Activated gamma-delta T cell (primary cell): ENCODE results near the gene PRPF39.
A peak's percentile ranks its signal among the peaks of the same experiment; 100 is the strongest.

Experiments
- DNase-seq: peaks from one replicate; lab custom pipeline; 2025; lab: John Stamatoyannopoulos, UW

PRPF39 gene

DNA sequence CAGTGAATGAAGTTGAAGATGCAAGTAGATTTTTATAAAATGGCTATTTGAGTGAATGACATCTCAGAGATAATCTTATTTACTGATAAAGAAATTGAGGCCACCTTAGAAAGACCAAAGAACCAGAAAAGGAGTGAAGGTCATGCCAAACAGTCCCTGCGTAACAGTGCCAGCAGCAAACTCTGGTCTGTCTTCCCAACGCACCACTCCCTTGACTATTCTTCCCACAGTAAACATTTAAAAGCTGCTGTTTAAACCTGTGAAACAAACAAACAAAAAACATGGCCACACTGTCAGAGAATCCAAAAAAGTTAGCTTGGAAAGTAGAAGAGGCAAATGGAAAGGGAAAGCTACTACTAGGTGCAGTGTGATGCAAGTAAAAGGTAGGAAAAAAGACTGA is 1.5 kb upstream of the PRPF39 start:
- DNase-seq, result no peak

- no peak for DNase-seq
These were observed 320 bp upstream of the PRPF39 start for GRCh38 chr14:45083617-45083975.

DNA sequence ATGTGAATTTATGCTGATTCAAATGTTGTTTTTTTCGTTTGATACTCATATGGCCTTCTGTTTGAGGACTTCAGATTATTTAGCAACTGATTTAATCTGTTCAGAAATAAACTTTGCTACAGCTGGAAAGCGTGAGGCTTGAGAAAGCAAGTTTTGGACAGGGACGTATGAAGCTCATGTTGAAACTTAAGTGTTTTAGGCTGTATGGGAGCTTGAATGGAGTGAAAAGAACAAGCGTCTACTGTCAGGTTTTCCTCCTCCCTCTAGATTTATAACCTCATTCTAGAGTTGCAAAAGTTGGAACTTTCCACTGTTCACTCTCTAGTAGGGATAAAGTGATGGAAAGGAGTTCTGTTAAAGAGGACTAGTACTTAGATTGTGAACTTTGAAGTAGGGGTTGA is 1.0 kb downstream of the PRPF39 start:
- no peak for DNase-seq

GRCh38 chr14:45089813-45090212 is 5.9 kb downstream of the PRPF39 start:
- no peak for DNase-seq

GRCh38 chr14:45091710-45092109 is 7.8 kb downstream of the PRPF39 start:
- DNase-seq, result no peak

DNA sequence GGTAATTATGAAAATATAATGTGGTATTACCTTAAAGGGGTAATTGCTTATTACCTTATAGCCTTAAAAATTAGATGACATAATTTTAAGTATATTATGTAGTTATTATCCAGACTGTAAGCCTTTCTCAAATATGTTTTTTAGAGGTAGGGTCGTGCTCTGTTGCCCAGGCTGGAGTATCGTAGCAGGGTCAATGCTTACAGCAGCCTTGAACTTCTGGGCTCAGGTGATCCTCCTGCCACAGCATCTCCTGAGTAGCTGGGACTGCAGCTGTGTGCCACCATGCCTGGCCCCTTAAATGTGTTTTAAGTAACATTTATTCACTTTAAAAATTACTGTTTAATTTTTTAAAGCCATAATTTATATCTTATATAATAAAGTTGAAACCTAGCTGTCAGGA is 10.4 kb downstream of the PRPF39 start:
- no peak for DNase-seq

GRCh38 chr14:45095143-45095542 is 11.2 kb downstream of the PRPF39 start:
- DNase-seq, result no peak

GRCh38 chr14:45096218-45096617 is 12.3 kb downstream of the PRPF39 start:
- DNase-seq, result no peak

DNA sequence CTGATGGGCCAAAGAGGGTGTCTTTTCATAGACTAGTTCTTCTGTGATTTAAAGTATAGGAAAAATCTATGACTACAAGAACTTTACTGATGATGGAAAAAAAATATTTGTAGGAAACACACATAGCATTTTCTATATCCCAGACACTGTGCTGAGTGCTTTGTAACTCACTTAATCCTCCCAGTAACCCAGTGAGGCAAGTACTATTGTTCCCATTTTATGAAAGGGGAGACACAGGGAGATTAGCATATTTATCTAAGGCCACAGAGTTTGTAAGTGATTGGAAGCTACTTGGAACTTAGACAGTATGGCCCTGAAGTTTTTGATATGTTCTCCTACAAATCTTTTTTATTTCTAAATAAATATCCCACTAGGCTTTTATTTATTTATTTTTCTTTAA is 19.9 kb downstream of the PRPF39 start:
- no peak for DNase-seq

- DNase-seq, result no peak
These were observed 20.6 kb downstream of the PRPF39 start for GRCh38 chr14:45104561-45104960.

DNA sequence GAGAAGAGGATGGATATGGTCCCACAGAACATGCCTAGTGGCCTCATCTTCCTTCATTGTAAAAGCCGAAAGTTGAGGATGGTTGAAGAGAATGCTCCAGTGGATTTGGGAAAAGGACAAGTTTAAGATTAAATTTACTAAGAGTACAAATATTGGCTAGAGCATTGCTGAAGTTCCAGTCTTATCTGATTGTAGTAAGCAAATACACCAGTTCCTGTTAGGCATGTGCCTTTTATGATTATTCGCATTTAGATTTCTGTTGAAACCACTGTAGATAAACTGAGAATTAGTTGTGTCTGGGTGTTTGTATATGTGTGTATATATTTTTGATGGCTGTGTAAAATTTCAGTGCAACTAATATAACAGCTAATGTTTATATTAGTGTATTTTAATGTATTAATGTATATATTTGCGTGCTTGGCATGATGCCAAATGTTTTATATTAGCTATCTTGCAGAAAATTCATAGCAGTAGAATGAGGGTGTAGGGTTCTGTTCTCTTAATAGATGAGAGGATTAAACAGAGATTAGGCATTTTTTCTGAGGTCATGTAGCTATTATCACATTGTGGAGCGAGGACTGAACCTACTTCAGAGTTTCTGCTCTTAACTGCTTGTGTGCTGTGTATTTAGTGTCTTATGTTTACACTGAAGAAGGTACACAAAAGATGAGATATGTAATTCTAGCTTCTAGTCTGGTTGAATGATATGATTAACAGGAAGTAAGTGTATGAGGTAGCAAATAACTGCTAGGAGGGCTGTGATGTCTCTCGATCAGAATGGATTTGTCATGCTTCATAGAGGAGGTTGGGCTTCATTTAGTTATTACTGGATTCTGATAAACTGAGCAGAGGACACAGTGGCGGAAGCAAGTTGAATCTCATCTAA is 29.2 kb downstream of the PRPF39 start:
- no peak for DNase-seq

DNA sequence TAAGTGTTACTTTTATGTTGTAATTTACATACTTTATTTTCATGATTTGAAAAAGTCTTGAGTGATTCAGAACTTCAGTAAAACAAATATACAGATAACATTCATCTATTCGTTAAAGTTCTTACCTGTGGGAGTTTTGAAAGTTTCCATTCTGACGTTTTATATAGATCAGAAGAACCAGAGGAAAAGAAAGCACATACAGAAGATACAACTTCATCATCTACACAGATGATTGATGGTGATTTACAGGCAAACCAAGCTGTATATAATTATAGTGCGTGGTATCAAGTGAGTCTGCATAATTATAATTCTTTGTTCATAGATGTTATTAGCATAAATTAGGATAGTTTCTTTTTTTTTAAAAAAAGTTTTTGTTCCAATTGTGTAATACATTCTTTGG is 30.4 kb downstream of the PRPF39 start:
- no peak for DNase-seq

DNA sequence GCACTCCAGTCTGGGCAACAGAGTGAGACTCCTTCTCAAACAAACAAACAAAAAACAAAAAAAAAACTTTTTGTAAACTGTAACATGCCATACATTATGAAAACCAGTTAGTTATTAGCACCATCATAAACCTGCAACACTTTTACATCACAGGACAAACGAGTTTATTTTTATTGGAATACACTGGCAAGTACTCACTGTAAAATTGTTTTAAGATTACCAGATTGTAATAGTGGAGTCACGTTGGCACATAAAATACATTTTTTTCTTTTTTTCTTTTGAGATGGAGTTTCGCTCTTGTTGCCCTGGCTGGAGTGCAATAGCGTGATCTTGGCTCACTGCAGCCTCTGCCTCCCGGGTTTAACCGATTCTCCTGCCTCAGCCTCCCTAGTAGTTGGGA is 34.7 kb downstream of the PRPF39 start:
- DNase-seq, result no peak

DNA sequence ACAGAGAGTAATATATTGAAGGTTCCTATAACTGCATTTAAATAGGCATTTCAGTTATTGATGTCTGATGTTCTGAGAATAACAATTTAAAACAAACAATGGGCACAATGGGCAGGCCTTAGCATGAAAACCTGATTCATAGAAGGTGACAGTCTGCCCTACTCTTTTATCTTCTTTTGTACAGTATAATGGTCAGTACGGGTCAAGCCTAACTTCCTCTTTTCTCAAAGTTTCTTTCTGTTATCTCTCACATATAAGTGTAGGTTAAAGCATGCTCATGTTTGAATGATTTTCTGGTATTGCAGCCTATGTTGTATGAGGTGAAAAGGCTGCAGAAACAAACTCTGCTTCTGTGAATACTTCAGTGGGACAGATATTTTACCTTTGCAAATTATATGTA is 36.2 kb downstream of the PRPF39 start:
- DNase-seq, result no peak

DNA sequence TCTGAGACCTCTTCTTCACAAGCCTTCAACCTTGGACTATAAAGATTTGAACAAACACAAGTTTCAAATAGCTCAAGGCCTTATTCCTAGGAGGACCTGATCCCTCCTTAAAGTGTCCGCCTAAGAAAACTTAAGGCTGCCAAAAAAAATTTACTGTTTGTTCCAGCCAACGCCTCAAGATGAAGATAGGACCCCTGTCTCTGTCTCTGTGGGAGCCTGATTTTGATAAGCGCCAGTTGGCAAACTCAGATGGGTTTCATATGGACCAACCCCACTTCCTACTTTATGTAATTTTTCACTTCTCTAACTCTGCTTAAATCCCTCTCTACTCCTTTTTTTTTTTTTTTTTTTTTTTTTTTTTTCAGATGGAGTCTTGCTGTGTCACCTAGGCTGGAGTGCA is 39.4 kb downstream of the PRPF39 start:
- DNase-seq, result no peak

DNA sequence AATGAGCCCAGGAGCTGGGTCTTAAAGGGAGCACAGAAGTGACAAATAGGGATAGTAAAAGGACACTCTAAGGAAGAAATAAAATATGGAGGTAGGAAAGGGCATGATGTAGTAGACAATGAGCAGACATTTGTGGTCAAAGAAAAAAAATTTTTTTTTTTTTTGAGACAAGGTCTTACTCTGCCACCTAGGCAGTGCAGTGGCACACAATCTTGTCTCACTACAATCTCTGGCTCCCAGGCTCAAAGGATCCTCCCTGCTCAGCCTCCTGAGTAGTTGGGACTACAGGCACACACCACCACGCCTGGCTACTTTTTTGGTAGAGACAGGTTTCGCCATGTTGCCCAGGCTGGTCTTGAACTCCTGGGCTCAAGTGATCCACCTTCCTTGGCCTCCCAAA is 41.8 kb downstream of the PRPF39 start:
- no peak for DNase-seq

DNA sequence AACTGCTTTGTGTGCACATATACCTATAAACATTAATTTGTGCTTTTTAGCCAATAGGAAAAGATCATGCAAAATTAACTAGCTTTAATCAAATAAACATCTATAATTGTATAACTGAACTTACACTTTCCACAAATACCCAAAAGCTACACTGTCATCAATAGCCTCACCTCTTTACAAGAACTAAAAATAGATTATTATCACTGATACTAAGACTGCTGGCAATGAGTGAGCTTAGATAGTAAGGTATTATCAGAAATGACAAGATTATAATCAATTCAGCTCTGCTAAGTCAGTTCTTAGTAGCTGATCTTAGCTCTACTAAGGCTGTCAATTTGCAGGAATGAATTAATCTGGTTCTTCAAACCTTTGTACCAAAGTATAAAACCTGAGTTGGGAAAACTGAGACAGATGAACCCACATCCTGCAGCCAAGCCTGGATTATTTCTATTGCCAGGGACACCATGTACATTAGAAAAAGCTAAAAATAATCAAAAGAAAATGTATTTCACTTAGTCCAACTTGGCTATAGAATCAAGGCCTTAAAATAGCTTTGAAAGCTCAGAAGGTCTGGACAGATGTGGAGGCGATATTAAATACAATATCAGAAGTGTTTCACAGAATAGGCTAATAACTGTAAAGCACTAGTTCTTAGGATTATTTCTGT is 45.2 kb downstream of the PRPF39 start:
- DNase-seq, result no peak

- DNase-seq, result no peak
These were observed 49.8 kb downstream of the PRPF39 start for GRCh38 chr14:45133683-45134050.

GRCh38 chr14:45134051-45134958 is 50.4 kb downstream of the PRPF39 start, which contains the start of gene FKBP3:
FKBP3 (minus strand) TSS chr14:45134481; CDS start chr14:45134456, 25 bp downstream.
- DNase-seq, result peak; percentile 86

- DNase-seq, result no peak
These were observed 51.2 kb downstream of the PRPF39 start for GRCh38 chr14:45135156-45135555.

- peak; percentile 13 for DNase-seq
These were observed 51.9 kb downstream of the PRPF39 start, which contains the start of gene FANCM for GRCh38 chr14:45135659-45136395. FANCM (plus strand) TSS chr14:45135930; CDS start chr14:45136032, 102 bp downstream.

GRCh38 chr14:45136399-45136798 is 52.5 kb downstream of the PRPF39 start:
- no peak for DNase-seq
